ENCODE measurements around the gene COL15A1. TPM values are rescaled to one million over a fixed set of nuclear protein-coding genes. Genes with fewer than 3 reads are reported as not detected.

The COL15A1 gene
- total and polyA plus RNA-seq, 2 of the 8 experiments (the other 6 are each of a cell fraction or from before 2014, with no cell fraction given), result 0.12 to 0.15 TPM

- no peaks in the 10 kb centered on the region for H3K23me2 ChIP-seq (ENCODE audit: low read depth, low read length)
- H2BK5ac ChIP-seq (ENCODE audit: low read depth, low read length), result no peak overlapping the region
- no peaks in the 10 kb centered on the region for H3K9me3 ChIP-seq (ENCODE audit: insufficient read depth in 2 of 2, low read depth in 1 of 2, low read length in 1 of 2)
- no peaks in the 10 kb centered on the region for H4K20me1 ChIP-seq (replicated peaks in 1 of 2; ENCODE audit: control insufficient read depth in 1 of 2, insufficient read depth in 2 of 2, low read length in 2 of 2)
- no peak overlapping the region for H3K14ac ChIP-seq (ENCODE audit: insufficient read length)
- H3K18ac ChIP-seq (ENCODE audit: extremely low read depth, low read length), result no peak overlapping the region
- no peak overlapping the region for H3K23ac ChIP-seq (ENCODE audit: insufficient read length)
- no peak overlapping the region for H3K56ac ChIP-seq (replicated peaks; ENCODE audit: insufficient read length, low read depth, low read length)
- H3K79me2 ChIP-seq (ENCODE audit: control insufficient read depth in 1 of 2, insufficient read depth in 2 of 2, low read length in 2 of 2), result no peaks in the 10 kb centered on the region
- no peak overlapping the region for H2BK12ac ChIP-seq (ENCODE audit: low read depth, low read length)
- no peak overlapping the region for H2BK20ac ChIP-seq (ENCODE audit: low read length)
- no peak overlapping the region for H2AFZ ChIP-seq (ENCODE audit: low read length)
- H4K91ac ChIP-seq (replicated peaks; ENCODE audit: insufficient read length, low read length), result no peak overlapping the region
- no peak for FAIRE-seq
- H2BK15ac ChIP-seq (ENCODE audit: low read length), result no peak overlapping the region
- H3K9ac ChIP-seq (replicated peaks in 1 of 4; ENCODE audit: extremely low read depth in 1 of 4, low read depth in 3 of 4, low read length in 3 of 4), result no peak overlapping the region
- H3K4me3 ChIP-seq (ENCODE audit: extremely low read depth in 1 of 4, insufficient read depth in 2 of 4, low read depth in 3 of 4, low read length in 4 of 4), result no peak overlapping the region
- WGBS, 2 experiments (ENCODE audit: extremely low coverage in 1 of 2, insufficient coverage in 1 of 2, insufficient read length in 1 of 2, insufficient replicate concordance in 2 of 2, low coverage in 1 of 2, low lambda C conversion rate in 2 of 2, missing lambda C conversion rate in 1 of 2), result 95% methylated on average over 2 of the region's 2 CpGs; no CpG with 5 or more reads in 1 of the 2 experiments
- POLR2A ChIA-PET (ENCODE audit: partially characterized antibody), result no interaction called here
- H3K4me1 ChIP-seq (replicated peaks in 1 of 4; ENCODE audit: control insufficient read depth in 3 of 4, insufficient read depth in 4 of 4, low read length in 3 of 4), result peaks cover 0 to 6% (median 3%) of the 10 kb centered on the region in 4 experiments; a peak in 4 of 7 replicates
- no peaks in the 10 kb centered on the region for H3K79me1 ChIP-seq (ENCODE audit: low read depth, low read length)
- no peak overlapping the region for H3K4me2 ChIP-seq (ENCODE audit: insufficient read depth in 1 of 2, low read depth in 2 of 2, low read length in 2 of 2)
- DNase-seq (ENCODE audit: low read depth in 1 of 2, low spot score in 2 of 2), result no peak
- no peak overlapping the region for H3K27ac ChIP-seq (ENCODE audit: low read depth, low read length)
- no peak overlapping the region for H3K4ac ChIP-seq (replicated peaks; ENCODE audit: insufficient read length, low read depth, low read length)
- CTCF ChIA-PET (ENCODE audit: partially characterized antibody), result no interaction called here
- no peak overlapping the region for H4K8ac ChIP-seq (ENCODE audit: extremely low read depth, insufficient read depth, low read length)
- no peak overlapping the region for H2AK5ac ChIP-seq (ENCODE audit: low read depth, low read length)
- no peaks in the 10 kb centered on the region for H3K27me3 ChIP-seq (replicated peaks in 1 of 4; ENCODE audit: control insufficient read depth in 3 of 4, extremely low read depth in 1 of 4, insufficient read depth in 3 of 4, low read length in 3 of 4)
- no peaks in the 10 kb centered on the region for H3K36me3 ChIP-seq (ENCODE audit: control insufficient read depth in 2 of 4, insufficient read depth in 4 of 4, low read length in 3 of 4)
- no peak overlapping the region for H4K5ac ChIP-seq (ENCODE audit: insufficient read length, low read depth, low read length)
- H2BK120ac ChIP-seq (replicated peaks; ENCODE audit: low read depth, low read length), result no peak overlapping the region
- no peak for TF ChIP-seq CHD7 (IDR thresholded peaks at IDR 0.05; ENCODE audit: insufficient replicate concordance, low read length)
Measured at GRCh38 chr9:98925956-98926355, 17.8 kb upstream of the COL15A1 start.

Data from H1 (cell line).